SIG-M5 treated with dmso at 0.1 percent for 504 hours (cell line): Measurements from ENCODE around the gene TGFB3.

Experiments
- DNase-seq: peaks from one replicate; lab custom pipeline; 2025; ENCODE audit not compliant: unreplicated experiment; lab: John Stamatoyannopoulos, UW

TGFB3 gene

DNA sequence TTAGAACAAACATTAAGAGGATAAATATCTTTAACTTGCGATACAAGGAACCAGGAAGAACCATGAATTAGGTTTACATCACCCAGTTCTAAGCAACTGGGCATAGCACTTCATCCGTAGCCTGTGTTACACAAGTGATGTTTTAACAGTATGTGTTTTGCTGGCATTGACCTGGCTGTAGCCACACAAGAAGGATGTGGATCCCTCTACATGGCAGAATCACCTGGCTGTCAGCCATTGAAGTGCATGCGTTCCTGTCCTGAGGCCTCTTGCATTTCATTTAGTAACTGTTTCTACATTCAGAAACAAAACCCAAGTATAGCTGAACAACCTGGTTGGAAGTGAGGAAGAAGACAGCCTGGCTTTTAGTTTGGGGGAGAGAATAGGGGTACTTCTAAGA lies 72.2 kb downstream of the TGFB3 start:
- DNase-seq, result no peak
